Measurements from ENCODE around the gene NEK7. TPM values are rescaled to one million over a fixed set of nuclear protein-coding genes. Genes with fewer than 3 reads are reported as not detected.
A peak's percentile ranks its signal among the peaks of the same experiment; 100 is the strongest.

NEK7 gene
- total RNA-seq, 2 experiments from 2014 or later, result 71.4 to 77.4 TPM

DNA sequence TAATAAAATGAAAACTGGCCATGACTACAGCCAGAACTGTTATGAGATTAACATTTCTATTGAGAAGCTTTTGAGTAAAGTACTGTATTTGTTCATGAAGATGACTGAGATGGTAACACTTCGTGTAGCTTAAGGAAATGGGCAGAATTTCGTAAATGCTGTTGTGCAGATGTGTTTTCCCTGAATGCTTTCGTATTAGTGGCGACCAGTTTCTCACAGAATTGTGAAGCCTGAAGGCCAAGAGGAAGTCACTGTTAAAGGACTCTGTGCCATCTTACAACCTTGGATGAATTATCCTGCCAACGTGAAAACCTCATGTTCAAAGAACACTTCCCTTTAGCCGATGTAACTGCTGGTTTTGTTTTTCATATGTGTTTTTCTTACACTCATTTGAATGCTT lies 164.0 kb downstream of the NEK7 start:
- CTCF ChIA-PET, result no interaction called here
- Mint-ChIP-seq H3K4me3 (no peak overlapping the region), H3K9me3 (ENCODE audit: low read depth) (no peaks in the 10 kb centered on the region), H3K36me3 (peaks cover 32% of the 10 kb centered on the region), H3K4me1 (peaks cover 17% of the 10 kb centered on the region), H3K27ac (no peak overlapping the region), H3K27me3 (no peaks in the 10 kb centered on the region)
- DNase-seq, result no peak
- ATAC-seq, result no peak

GRCh38 chr1:198326232-198326631 lies 169.4 kb downstream of the NEK7 start:
- H3K36me3 Mint-ChIP-seq, result peaks cover 7% of the 10 kb centered on the region
- CTCF ChIA-PET, result no interaction called here
- H3K27me3 Mint-ChIP-seq, result peaks cover 5% of the 10 kb centered on the region
- no peak overlapping the region for H3K27ac Mint-ChIP-seq
- peaks cover 1% of the 10 kb centered on the region for H3K4me1 Mint-ChIP-seq
- H3K9me3 Mint-ChIP-seq (ENCODE audit: low read depth), result no peaks in the 10 kb centered on the region
- DNase-seq, result no peak
- no peak overlapping the region for H3K4me3 Mint-ChIP-seq
- ATAC-seq, result no peak

- Mint-ChIP-seq H3K27me3 (peaks cover 10% of the 10 kb centered on the region), H3K27ac (no peak overlapping the region), H3K4me3 (no peak overlapping the region), H3K36me3 (peaks cover 7% of the 10 kb centered on the region), H3K4me1 (peaks cover 1% of the 10 kb centered on the region), H3K9me3 (ENCODE audit: low read depth) (no peaks in the 10 kb centered on the region)
- ATAC-seq, result no peak
- CTCF ChIA-PET, result no interaction called here
- no peak for DNase-seq
These were observed 170.1 kb downstream of the NEK7 start for GRCh38 chr1:198326915-198327314.

GRCh38 chr1:198328458-198329032 lies 171.7 kb downstream of the NEK7 start:
- CTCF ChIA-PET, result no interaction called here
- ATAC-seq (no peak), DNase-seq (no peak)
- Mint-ChIP-seq H3K4me3 (no peak overlapping the region), H3K36me3 (no peaks in the 10 kb centered on the region), H3K27ac (no peak overlapping the region), H3K27me3 (peaks cover 17% of the 10 kb centered on the region), H3K4me1 (peaks cover 1% of the 10 kb centered on the region), H3K9me3 (ENCODE audit: low read depth) (no peaks in the 10 kb centered on the region)

DNA sequence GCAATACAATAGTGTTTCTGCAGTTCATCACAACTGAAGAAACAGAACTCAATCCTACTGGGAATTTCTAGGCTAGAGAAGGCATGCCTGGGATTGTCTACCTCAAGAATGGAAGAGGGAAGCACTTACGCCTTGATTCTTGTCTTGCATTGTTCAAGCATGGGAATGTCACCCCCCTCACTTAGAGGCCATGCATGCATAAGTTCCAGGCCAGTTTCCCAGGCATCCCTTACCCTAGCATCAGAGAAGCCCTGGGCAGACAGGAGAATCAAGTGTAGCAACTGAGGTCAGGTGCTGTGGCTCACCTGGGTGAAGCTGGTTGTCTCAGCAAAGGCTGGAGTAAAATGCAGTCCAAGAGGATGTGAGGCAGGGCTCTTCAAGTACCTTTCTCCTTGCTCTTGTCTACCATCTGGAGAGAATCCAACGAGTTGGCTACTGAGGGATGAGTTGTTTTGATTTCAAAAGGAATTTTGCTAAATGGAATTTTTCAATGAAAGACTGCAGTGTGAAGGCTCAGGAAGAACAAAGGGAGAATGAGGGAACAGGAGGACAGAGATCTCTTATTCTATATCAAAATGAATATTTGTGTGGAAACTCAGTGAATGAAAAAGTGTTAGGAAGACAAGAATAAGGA lies 174.3 kb downstream of the NEK7 start:
- Mint-ChIP-seq H3K27ac (no peak overlapping the region), H3K36me3 (no peaks in the 10 kb centered on the region)
- ATAC-seq, result no peak

DNA sequence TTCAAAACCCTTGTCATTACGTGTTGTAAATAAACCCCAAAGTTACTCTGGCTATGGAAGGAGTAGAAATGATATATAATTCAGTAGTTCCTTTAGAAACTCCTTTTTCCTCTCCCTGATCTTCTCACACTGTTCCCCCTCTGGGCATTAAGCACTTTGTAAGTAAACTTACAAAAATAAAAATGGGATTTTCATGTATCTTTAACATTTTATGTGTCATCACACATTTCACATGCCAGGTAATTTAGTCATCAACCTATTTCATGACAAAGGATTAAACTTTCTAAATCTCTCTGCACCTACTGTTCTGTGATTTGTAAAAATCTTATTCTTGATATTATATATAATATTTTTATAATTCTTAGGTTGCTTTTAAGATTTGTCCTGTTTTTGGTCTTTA lies 176.9 kb downstream of the NEK7 start:
- Mint-ChIP-seq H3K9me3 (ENCODE audit: low read depth) (peaks cover 2% of the 10 kb centered on the region), H3K4me1 (peaks cover under 1% of the 10 kb centered on the region), H3K36me3 (no peaks in the 10 kb centered on the region), H3K27me3 (peaks cover 17% of the 10 kb centered on the region), H3K4me3 (no peak overlapping the region), H3K27ac (no peak overlapping the region)
- DNase-seq, result no peak
- CTCF ChIA-PET, result interaction anchor here (1.3 kb wide), 1 partner anchor 10 kb away, joined by 3 read pairs; no protein-coding TSS in a partner anchor
- ATAC-seq, result no peak

More for the DNA sequence above, 174.3 kb downstream of the NEK7 start:
- peaks cover 17% of the 10 kb centered on the region for H3K27me3 Mint-ChIP-seq
- CTCF ChIA-PET, result no interaction called here
- no peak overlapping the region for H3K4me3 Mint-ChIP-seq
- H3K9me3 Mint-ChIP-seq (ENCODE audit: low read depth), result peaks cover 2% of the 10 kb centered on the region
- peaks cover 1% of the 10 kb centered on the region for H3K4me1 Mint-ChIP-seq
- no peak for DNase-seq

DNA sequence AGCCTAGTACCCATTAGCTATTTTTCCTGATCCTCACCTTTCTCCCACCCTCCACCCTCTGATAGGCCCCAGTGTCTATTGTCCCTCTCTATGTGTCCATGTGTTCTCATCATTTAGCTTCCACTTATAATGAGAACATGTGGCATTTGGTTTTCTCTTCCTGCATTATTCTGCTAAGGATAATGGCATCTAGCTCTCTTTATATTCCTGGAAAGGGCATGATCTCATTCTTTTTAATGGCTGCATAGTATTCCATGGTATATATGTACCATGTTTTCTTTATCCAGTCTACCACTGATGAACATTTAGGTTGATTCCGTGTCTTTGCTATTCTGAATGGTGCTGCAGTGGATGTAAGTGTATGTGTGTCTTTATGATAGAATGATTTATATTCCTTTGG lies 178.9 kb downstream of the NEK7 start:
- Mint-ChIP-seq H3K4me3 (no peak overlapping the region), H3K27me3 (peaks cover 14% of the 10 kb centered on the region), H3K27ac (no peak overlapping the region), H3K4me1 (no peaks in the 10 kb centered on the region), H3K36me3 (no peaks in the 10 kb centered on the region), H3K9me3 (ENCODE audit: low read depth) (peaks cover 2% of the 10 kb centered on the region)
- no peak for DNase-seq
- ATAC-seq, result no peak
- CTCF ChIA-PET, result no interaction called here

DNA sequence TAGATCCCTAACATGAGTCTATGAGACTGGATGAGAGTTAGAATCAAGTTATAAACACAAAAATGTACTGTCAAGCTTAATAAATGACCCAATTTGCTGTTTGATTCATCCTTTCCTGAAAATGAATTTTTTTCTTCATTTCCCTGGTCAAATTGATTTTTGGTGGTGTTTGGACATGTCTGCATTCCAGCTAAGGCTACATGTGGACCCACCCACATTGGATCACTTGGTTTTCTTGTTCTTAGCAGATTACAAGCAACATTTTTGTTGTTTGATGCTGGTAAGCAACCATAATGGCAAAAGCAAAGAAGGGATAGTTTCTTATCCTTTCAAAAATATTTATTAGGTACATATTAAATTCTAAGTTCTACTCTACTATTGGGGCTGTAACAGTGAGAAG lies 181.1 kb downstream of the NEK7 start:
- H3K27me3 Mint-ChIP-seq, result no peaks in the 10 kb centered on the region
- no peak overlapping the region for H3K27ac Mint-ChIP-seq
- ATAC-seq (no peak), DNase-seq (no peak)
- peaks cover 2% of the 10 kb centered on the region for H3K9me3 Mint-ChIP-seq (ENCODE audit: low read depth)
- CTCF ChIA-PET, result interaction anchor here (1.5 kb wide), 1 partner anchor 9 kb away, joined by 3 read pairs; no protein-coding TSS in a partner anchor
- H3K4me3 Mint-ChIP-seq, result no peak overlapping the region
- H3K4me1 Mint-ChIP-seq, result no peaks in the 10 kb centered on the region
- no peaks in the 10 kb centered on the region for H3K36me3 Mint-ChIP-seq

GRCh38 chr1:198340139-198340538 lies 183.3 kb downstream of the NEK7 start:
- no peak for ATAC-seq
- H3K9me3 Mint-ChIP-seq (ENCODE audit: low read depth), result peaks cover 2% of the 10 kb centered on the region
- H3K4me3 Mint-ChIP-seq, result no peak overlapping the region
- no peaks in the 10 kb centered on the region for H3K4me1 Mint-ChIP-seq
- DNase-seq, result no peak
- CTCF ChIA-PET, result no interaction called here
- H3K36me3 Mint-ChIP-seq, result no peaks in the 10 kb centered on the region
- H3K27ac Mint-ChIP-seq, result no peak overlapping the region
- H3K27me3 Mint-ChIP-seq, result no peaks in the 10 kb centered on the region

- Mint-ChIP-seq H3K4me3 (no peak overlapping the region), H3K27me3 (no peaks in the 10 kb centered on the region), H3K9me3 (ENCODE audit: low read depth) (no peaks in the 10 kb centered on the region), H3K4me1 (no peaks in the 10 kb centered on the region), H3K36me3 (peaks cover 3% of the 10 kb centered on the region), H3K27ac (no peak overlapping the region)
- ATAC-seq (no peak), DNase-seq (no peak)
- CTCF ChIA-PET, result interaction anchor here (2.2 kb wide), 1 partner anchor 12 kb away, joined by 5 read pairs; no protein-coding TSS in a partner anchor
These were observed 189.4 kb downstream of the NEK7 start for GRCh38 chr1:198346178-198346577.

DNA sequence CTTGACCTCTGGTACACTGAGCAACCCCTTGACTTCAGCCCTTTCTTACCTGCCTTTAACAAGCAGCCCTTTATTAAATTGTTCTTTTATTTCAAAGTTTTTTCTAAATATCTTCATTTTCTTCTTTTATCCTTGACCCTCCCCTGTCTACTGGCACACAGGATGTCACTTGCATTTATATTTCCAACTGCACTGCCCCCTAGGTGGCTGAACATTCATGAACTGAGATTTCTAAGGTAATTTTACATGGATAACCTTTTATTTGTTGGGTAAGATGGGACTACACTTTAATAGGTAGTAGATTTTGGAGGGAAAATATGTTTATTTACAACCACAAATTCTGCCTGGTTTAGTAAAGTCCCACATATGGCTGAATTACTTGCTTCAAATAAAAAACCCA lies 193.7 kb downstream of the NEK7 start:
- DNase-seq (no peak), ATAC-seq (no peak)
- H3K9me3 Mint-ChIP-seq (ENCODE audit: low read depth), result no peaks in the 10 kb centered on the region
- peaks cover 3% of the 10 kb centered on the region for H3K36me3 Mint-ChIP-seq
- H3K27ac Mint-ChIP-seq, result no peak overlapping the region
- no peak overlapping the region for H3K4me3 Mint-ChIP-seq
- CTCF ChIA-PET, result no interaction called here
- H3K27me3 Mint-ChIP-seq, result no peaks in the 10 kb centered on the region
- peaks cover 15% of the 10 kb centered on the region for H3K4me1 Mint-ChIP-seq

DNA sequence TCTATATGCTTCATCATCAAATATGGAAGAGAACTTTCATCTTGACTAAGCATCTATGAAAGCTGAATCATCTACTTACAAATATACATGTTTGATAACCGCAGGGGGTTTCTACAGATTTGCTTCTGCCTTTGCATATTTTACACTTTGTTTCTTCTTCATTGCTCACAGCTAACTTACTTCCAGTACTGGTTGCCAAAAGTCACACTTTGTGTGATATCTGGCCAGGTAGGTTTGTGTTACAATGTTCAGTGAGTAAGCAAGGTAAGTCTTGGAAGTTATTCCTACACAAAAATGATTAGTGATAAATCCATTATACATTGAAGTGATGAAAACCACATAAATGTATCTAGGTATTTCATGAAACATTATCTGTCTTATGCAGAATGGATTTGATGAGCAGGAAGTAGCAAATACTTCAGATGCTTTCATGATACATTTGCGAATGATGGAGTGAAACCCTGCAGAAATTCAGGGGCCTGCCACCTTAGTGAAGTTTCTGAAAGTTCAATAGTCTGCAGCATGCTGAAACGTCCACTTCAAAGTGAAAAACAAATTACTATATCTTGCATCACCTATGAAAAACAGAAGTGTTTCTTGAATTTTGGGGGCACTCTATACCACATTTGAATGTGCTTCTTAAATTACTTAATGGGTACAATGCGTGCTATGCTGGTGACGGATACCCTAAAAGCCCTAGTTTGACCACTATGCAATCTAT lies 196.3 kb downstream of the NEK7 start:
- CTCF ChIA-PET, result no interaction called here
- Mint-ChIP-seq H3K27ac (peak overlapping the region; percentile 62), H3K4me3 (no peak overlapping the region), H3K9me3 (ENCODE audit: low read depth) (no peaks in the 10 kb centered on the region), H3K4me1 (peaks cover 20% of the 10 kb centered on the region), H3K36me3 (peaks cover 3% of the 10 kb centered on the region), H3K27me3 (peaks cover 5% of the 10 kb centered on the region)
- DNase-seq, result no peak
- ATAC-seq, result peak; percentile 64

- Mint-ChIP-seq H3K4me1 (peaks cover 21% of the 10 kb centered on the region), H3K4me3 (no peak overlapping the region), H3K36me3 (no peaks in the 10 kb centered on the region), H3K27ac (no peak overlapping the region), H3K27me3 (peaks cover 6% of the 10 kb centered on the region), H3K9me3 (ENCODE audit: low read depth) (no peaks in the 10 kb centered on the region)
- DNase-seq (no peak), ATAC-seq (no peak)
- CTCF ChIA-PET, result interaction anchor here (1.1 to 2.2 kb wide), 6 partner anchors 12 to 200 kb away, joined by 3 to 6 read pairs (median 4); no protein-coding TSS in a partner anchor
These were observed 201.1 kb downstream of the NEK7 start for GRCh38 chr1:198357937-198358336.

Measured in activated CD8-positive, alpha-beta memory T cell treated with anti-CD3 and anti-CD28 coated beads, Interleukin-2, amount 10 ng/mL, durations not matched to agents 7 days and 5 days (primary cell).